DND-41 (cell line): ENCODE measurements around the gene LTB4R.

Experiments used
- ATAC-seq: fragments of 200-7000 bp; cut with Tn5 transposase; 3 replicates; pipeline ENCODE4 v1.9.1; 2021; ENCODE audit warnings: low read depth; ENCODE audit not compliant: insufficient read depth
- DNase-seq: peaks from one replicate; pipeline ENCODE4 v3.0.0-alpha.2; 2020
- H2AFZ ChIP-seq: 2 replicates; pipeline ENCODE4 v1.6.0; 2012; ENCODE audit warnings: low read depth, low read length
- H3K27ac ChIP-seq: 2 replicates; pipeline ENCODE4 v1.5.1; 2012; ENCODE audit warnings: low read length, inconsistent platforms
- H3K27me3 ChIP-seq: fragments of 200-600 bp; sonication (generic); 2 replicates; pipeline ENCODE4 v1.6.0; 2012; ENCODE audit warnings: low read length, mild to moderate bottlenecking, inconsistent platforms; ENCODE audit not compliant: insufficient read depth, poor library complexity
- H3K36me3 ChIP-seq: 2 replicates; pipeline ENCODE4 v1.5.1; 2012; ENCODE audit warnings: low read length, inconsistent platforms; ENCODE audit not compliant: insufficient read depth
- H3K4me1 ChIP-seq: 2 replicates; pipeline ENCODE4 v1.5.1; 2012; ENCODE audit warnings: mild to moderate bottlenecking, low read length; ENCODE audit not compliant: insufficient read depth
- H3K4me2 ChIP-seq: 2 replicates; pipeline ENCODE4 v1.6.0; 2012; ENCODE audit warnings: mild to moderate bottlenecking, moderate library complexity, low read length, inconsistent platforms; ENCODE audit not compliant: insufficient read depth
- H3K4me3 ChIP-seq, 2 experiments: fragments of 200-600 bp in 1 of 2; shearing (Covaris generic) in 1 of 2; 2 replicates each; pipeline ENCODE4 v1.5.1; 2012 to 2016; ENCODE audit warnings: inconsistent platforms in 2 of 2, low read length in 2 of 2, mild to moderate bottlenecking in 2 of 2, low read depth in 1 of 2, moderate library complexity in 1 of 2
- H3K79me2 ChIP-seq: 2 replicates; pipeline ENCODE4 v1.6.0; 2012; ENCODE audit warnings: low read length, inconsistent platforms; ENCODE audit not compliant: insufficient read depth
- H3K9ac ChIP-seq: 2 replicates; pipeline ENCODE4 v1.6.0; 2012; ENCODE audit warnings: low read depth, mild to moderate bottlenecking, inconsistent platforms, low read length, moderate library complexity
- H3K9me3 ChIP-seq: 2 replicates; pipeline ENCODE4 v1.5.1; 2012; ENCODE audit warnings: low read length, moderate library complexity, mild to moderate bottlenecking, inconsistent platforms; ENCODE audit not compliant: insufficient read depth, severe bottlenecking
- H4K20me1 ChIP-seq: 2 replicates; pipeline ENCODE4 v1.6.0; 2012; ENCODE audit warnings: low read length; ENCODE audit not compliant: insufficient read depth
- CTCF ChIP-seq: IDR thresholded peaks from 2 replicates; pipeline ENCODE4 v1.5.1; 2012; ENCODE audit warnings: borderline replicate concordance, low read length, moderate library complexity, mild to moderate bottlenecking; ENCODE audit not compliant: poor library complexity, severe bottlenecking; ENCODE audit errors: extremely low read depth
- EZH2 ChIP-seq: IDR thresholded peaks from 3 replicates; pipeline ENCODE4 v1.6.1; 2012; ENCODE audit warnings: borderline replicate concordance, low read depth, mild to moderate bottlenecking, moderate library complexity, low read length, inconsistent platforms; ENCODE audit not compliant: severe bottlenecking

Gene LTB4R

GRCh38 chr14:24355009-24355408 lies 43.7 kb downstream of the LTB4R start:
- H3K27ac ChIP-seq, result no peak overlapping the region

GRCh38 chr14:24356208-24356607 lies 44.9 kb downstream of the LTB4R start:
- Histone ChIP-seq H3K4me1 (no peaks in the 10 kb centered on the region), H3K9ac (no peak overlapping the region), H3K4me2 (no peak overlapping the region), H3K27ac (no peak overlapping the region), H2AFZ (no peak overlapping the region), H3K9me3 (no peaks in the 10 kb centered on the region), H3K27me3 (peaks cover 10% of the 10 kb centered on the region), H3K4me3 (no peak overlapping the region), H4K20me1 (no peaks in the 10 kb centered on the region), H3K36me3 (no peaks in the 10 kb centered on the region), H3K79me2 (no peaks in the 10 kb centered on the region)
- no peak for TF ChIP-seq EZH2
- TF ChIP-seq CTCF, result no peak
- no peak for DNase-seq
- ATAC-seq, result no peak

More at GRCh38 chr14:24355009-24355408, 43.7 kb downstream of the LTB4R start:
- ATAC-seq (no peak), DNase-seq (no peak)
- no peak overlapping the region for H3K4me3 ChIP-seq
- no peaks in the 10 kb centered on the region for H3K36me3 ChIP-seq
- H3K9ac ChIP-seq, result no peak overlapping the region
- no peak overlapping the region for H2AFZ ChIP-seq
- no peak overlapping the region for H3K4me2 ChIP-seq
- peaks cover 12% of the 10 kb centered on the region for H3K27me3 ChIP-seq
- no peaks in the 10 kb centered on the region for H3K9me3 ChIP-seq
- H4K20me1 ChIP-seq, result no peaks in the 10 kb centered on the region
- TF ChIP-seq CTCF, result no peak
- TF ChIP-seq EZH2, result no peak
- H3K79me2 ChIP-seq, result no peaks in the 10 kb centered on the region
- no peaks in the 10 kb centered on the region for H3K4me1 ChIP-seq

GRCh38 chr14:24360281-24360680 lies 49.0 kb downstream of the LTB4R start:
- ATAC-seq, result no peak
- Histone ChIP-seq H3K9me3 (no peaks in the 10 kb centered on the region), H3K4me2 (no peak overlapping the region), H3K79me2 (no peaks in the 10 kb centered on the region), H3K27me3 (peaks cover 21% of the 10 kb centered on the region), H3K9ac (no peak overlapping the region), H3K27ac (no peak overlapping the region), H3K4me3 (no peak overlapping the region), H2AFZ (no peak overlapping the region), H3K36me3 (no peaks in the 10 kb centered on the region), H3K4me1 (no peaks in the 10 kb centered on the region), H4K20me1 (no peaks in the 10 kb centered on the region)
- DNase-seq, result no peak
- TF ChIP-seq CTCF, result no peak
- TF ChIP-seq EZH2, result no peak

GRCh38 chr14:24361326-24361725 lies 50.0 kb downstream of the LTB4R start:
- ATAC-seq, result no peak

More at GRCh38 chr14:24361326-24361725, 50.0 kb downstream of the LTB4R start:
- peaks cover 31% of the 10 kb centered on the region for H3K27me3 ChIP-seq
- H3K4me1 ChIP-seq, result no peaks in the 10 kb centered on the region
- H3K79me2 ChIP-seq, result no peaks in the 10 kb centered on the region
- H3K4me2 ChIP-seq, result no peak overlapping the region
- H2AFZ ChIP-seq, result no peak overlapping the region
- TF ChIP-seq EZH2 (no peak), CTCF (no peak)
- H3K9ac ChIP-seq, result no peak overlapping the region
- no peaks in the 10 kb centered on the region for H3K9me3 ChIP-seq
- no peaks in the 10 kb centered on the region for H4K20me1 ChIP-seq
- H3K36me3 ChIP-seq, result no peaks in the 10 kb centered on the region
- H3K27ac ChIP-seq, result no peak overlapping the region
- H3K4me3 ChIP-seq, result no peak overlapping the region
- no peak for DNase-seq
